GM12892 (cell line): ENCODE results near the gene SPACA7.

Source experiments
- POLR2A ChIP-seq: IDR thresholded peaks from 2 replicates; pipeline ENCODE4 v1.6.1; 2011; ENCODE audit warnings: low read depth, low read length, control low read depth
- POLR2AphosphoS5 ChIP-seq: IDR thresholded peaks from 2 replicates; pipeline ENCODE4 v1.6.1; 2011; ENCODE audit warnings: low read depth, low read length, control low read depth

- no peak for TF ChIP-seq POLR2A
- no peak for TF ChIP-seq POLR2AphosphoS5
Measured at GRCh38 chr13:112341446-112341845, 34.7 kb upstream of the SPACA7 start.
